ENCODE measurements around the gene MARF1. TPM values are rescaled to one million over a fixed set of nuclear protein-coding genes. Genes with fewer than 3 reads are reported as not detected.

Gene MARF1
- total RNA-seq, 1 donor from 2014 or later, result 50.8 TPM

GRCh38 chr16:15643946-15644250 is 944 bp upstream of the MARF1 start:
- DNase-seq (ENCODE audit: low spot score), result no peak

GRCh38 chr16:15642557-15643047 is 352 bp downstream of the MARF1 start:
- Mint-ChIP-seq H3K27me3 (ENCODE audit: low read depth) (no peaks in the 10 kb centered on the region), H3K27ac (ENCODE audit: unreplicated experiment) (peak overlapping the region; percentile 98), H3K36me3 (ENCODE audit: low read depth) (peaks cover 10% of the 10 kb centered on the region), H3K4me3 (ENCODE audit: unreplicated experiment) (peak overlapping the region; percentile 83), H3K4me1 (ENCODE audit: low read depth) (peaks cover 31% of the 10 kb centered on the region), H3K9me3 (ENCODE audit: low read depth) (no peaks in the 10 kb centered on the region)
- TF ChIP-seq CTCF (IDR thresholded peaks at IDR 0.05), result peak; percentile 74
- DNase-seq (ENCODE audit: low spot score), result no peak

More at GRCh38 chr16:15643946-15644250, 944 bp upstream of the MARF1 start:
- no peak for TF ChIP-seq CTCF (IDR thresholded peaks at IDR 0.05)
- Mint-ChIP-seq H3K27ac (ENCODE audit: unreplicated experiment) (peak overlapping the region; percentile 98), H3K27me3 (ENCODE audit: low read depth) (no peaks in the 10 kb centered on the region), H3K9me3 (ENCODE audit: low read depth) (no peaks in the 10 kb centered on the region), H3K4me3 (ENCODE audit: unreplicated experiment) (peak overlapping the region; percentile 83), H3K36me3 (ENCODE audit: low read depth) (peaks cover 3% of the 10 kb centered on the region), H3K4me1 (ENCODE audit: low read depth) (peaks cover 31% of the 10 kb centered on the region)

GRCh38 chr16:15641753-15642556 is 999 bp downstream of the MARF1 start:
- H3K9me3 Mint-ChIP-seq (ENCODE audit: low read depth), result no peaks in the 10 kb centered on the region
- H3K4me1 Mint-ChIP-seq (ENCODE audit: low read depth), result peaks cover 31% of the 10 kb centered on the region
- H3K27ac Mint-ChIP-seq (ENCODE audit: unreplicated experiment), result peak overlapping the region; percentile 98
- DNase-seq (ENCODE audit: low spot score), result no peak
- no peaks in the 10 kb centered on the region for H3K27me3 Mint-ChIP-seq (ENCODE audit: low read depth)
- no peak for TF ChIP-seq CTCF (IDR thresholded peaks at IDR 0.05)
- peak overlapping the region; percentile 83 for H3K4me3 Mint-ChIP-seq (ENCODE audit: unreplicated experiment)
- H3K36me3 Mint-ChIP-seq (ENCODE audit: low read depth), result peaks cover 14% of the 10 kb centered on the region

GRCh38 chr16:15640966-15641365 is 2.0 kb downstream of the MARF1 start:
- Mint-ChIP-seq H3K9me3 (ENCODE audit: low read depth) (no peaks in the 10 kb centered on the region), H3K4me3 (ENCODE audit: unreplicated experiment) (no peak overlapping the region)

More at GRCh38 chr16:15640966-15641365, 2.0 kb downstream of the MARF1 start:
- DNase-seq (ENCODE audit: low spot score), result no peak
- no peaks in the 10 kb centered on the region for H3K27me3 Mint-ChIP-seq (ENCODE audit: low read depth)
- H3K4me1 Mint-ChIP-seq (ENCODE audit: low read depth), result peaks cover 31% of the 10 kb centered on the region
- no peak overlapping the region for H3K27ac Mint-ChIP-seq (ENCODE audit: unreplicated experiment)
- H3K36me3 Mint-ChIP-seq (ENCODE audit: low read depth), result peaks cover 22% of the 10 kb centered on the region
- no peak for TF ChIP-seq CTCF (IDR thresholded peaks at IDR 0.05)
